ENCODE results near the gene HERC3. TPM values are rescaled to one million over a fixed set of nuclear protein-coding genes. Genes with fewer than 3 reads are reported as not detected.

The HERC3 gene
- total RNA-seq, 1 donor: 21.3 TPM

DNA sequence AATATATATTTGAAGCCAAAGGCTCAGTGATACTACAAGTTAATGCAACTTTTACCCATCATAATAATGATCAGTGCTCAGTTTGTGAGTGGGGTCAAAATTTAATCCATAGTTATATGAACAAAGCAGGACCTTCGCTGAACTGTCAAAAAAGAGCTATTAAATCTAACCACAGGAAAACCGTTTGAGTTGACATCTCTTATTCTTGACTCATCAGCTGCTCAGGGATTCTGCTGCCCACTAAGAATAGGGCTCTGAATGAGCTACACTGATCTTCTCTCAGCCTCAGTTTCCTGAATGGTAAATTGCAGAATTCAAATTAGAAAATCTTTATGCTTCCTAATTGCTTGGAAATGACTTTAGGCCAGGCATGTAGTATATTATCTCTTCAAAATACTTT is 150.3 kb downstream of the HERC3 start:
- no peak for DNase-seq (ENCODE audit: low read depth in 2 of 3, low spot score in 2 of 3)

DNA sequence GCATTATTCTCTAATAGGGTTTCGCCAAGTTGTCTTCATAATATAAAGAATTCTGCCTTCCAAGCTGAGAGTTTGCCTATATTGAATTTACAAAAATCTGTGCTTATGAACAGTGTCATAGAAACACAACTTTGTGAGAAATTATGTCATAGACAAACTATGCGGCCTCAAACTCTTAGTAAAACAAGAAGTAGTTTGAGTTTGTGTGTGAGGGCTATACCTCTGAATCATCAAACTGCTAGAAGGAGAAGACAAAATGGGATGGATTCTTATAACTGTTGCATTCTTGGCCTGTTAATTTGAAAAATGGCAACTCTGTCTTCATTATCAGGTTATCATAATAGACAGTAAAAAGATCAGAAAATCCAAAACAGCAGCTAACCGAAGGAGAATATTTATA is 151.4 kb downstream of the HERC3 start:
- no peak for DNase-seq (ENCODE audit: low read depth in 2 of 3, low spot score in 2 of 3)

DNA sequence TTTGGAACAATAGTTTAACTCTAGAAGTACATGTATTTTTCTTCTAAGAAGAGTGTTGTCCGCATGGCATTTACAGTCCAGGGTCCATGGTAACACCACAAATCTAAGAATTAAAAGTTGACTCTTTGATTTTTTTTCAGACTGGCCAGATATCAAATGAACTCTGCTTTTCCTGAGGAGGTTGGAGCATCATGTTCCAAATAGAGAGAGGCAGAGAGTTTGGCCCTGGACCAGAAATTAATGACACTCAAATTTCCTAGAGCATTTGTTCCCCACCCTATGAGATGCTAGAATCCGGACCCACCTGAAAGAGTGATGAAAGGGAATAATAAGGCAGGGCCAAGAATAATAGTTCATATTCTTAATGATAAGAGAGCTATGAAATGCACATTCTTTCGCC is 152.3 kb downstream of the HERC3 start:
- no peak for DNase-seq (ENCODE audit: low read depth in 2 of 3, low spot score in 2 of 3)

DNA sequence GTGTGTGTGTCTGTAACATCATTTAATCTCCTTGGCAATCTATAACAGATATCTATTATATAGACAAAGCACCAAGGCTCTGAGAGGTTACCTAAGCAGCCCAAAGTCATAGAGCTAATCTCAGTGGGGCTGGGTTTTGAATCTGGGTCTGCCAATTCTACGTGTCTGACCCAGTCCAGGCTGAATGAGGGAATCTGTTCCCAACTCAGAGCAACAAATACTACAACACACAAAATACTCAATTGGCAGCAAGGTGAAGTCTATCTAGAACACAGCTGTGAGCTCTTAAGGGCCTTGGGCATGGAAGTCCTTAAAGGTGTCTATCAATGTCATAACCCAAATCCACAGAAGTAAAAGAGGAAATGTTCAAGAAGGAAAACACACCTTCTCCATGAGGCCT is 152.9 kb downstream of the HERC3 start:
- no peak for DNase-seq (ENCODE audit: low read depth in 2 of 3, low spot score in 2 of 3)

DNA sequence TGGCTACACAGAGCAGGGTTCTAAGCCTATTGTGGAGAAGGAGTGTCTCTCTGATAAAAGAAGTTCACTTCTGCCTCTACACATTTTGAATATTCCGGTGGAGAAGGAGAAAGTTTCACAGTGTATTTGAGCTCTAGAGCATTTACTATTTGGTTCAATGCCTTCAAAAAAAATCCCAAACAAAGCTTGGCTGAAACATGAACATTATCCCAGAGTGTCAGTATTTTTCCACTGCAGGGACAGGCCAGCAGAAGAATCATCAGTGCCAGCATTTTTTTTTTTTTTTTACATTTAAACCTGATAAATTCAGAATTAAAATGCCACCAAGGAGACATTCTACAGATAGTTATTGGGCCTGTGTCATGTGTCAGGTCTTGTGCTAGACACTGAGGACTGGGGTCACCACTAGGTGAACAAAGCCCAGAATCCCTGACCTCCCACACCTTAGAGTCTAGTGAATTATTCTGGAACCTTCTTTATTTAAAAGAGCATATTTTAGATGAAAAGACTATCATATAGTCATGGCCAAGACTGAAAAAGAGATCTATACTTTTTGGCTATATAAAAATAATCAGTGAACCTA is 153.4 kb downstream of the HERC3 start:
- DNase-seq (ENCODE audit: low read depth in 2 of 3, low spot score in 2 of 3): no peak

DNA sequence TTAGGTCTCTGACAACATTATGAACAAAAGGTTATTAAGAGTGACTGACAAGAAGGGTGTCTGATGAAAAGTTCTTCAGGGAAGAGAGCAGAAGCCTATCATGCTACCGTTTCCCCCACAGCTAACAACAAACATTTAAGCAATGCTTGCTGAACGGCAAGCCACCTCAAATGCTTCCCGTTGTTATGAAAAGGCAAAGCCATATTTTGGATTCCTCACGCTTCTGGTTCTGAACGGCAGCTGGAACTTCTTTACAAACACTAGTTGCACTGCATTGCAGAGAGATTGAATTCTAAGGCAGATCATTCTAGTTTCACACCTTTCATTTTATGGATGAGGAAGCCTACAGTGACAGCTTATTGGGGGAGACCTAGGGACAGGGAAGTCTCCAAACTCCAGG is 153.9 kb downstream of the HERC3 start:
- DNase-seq (ENCODE audit: low read depth in 2 of 3, low spot score in 2 of 3): no peak

DNA sequence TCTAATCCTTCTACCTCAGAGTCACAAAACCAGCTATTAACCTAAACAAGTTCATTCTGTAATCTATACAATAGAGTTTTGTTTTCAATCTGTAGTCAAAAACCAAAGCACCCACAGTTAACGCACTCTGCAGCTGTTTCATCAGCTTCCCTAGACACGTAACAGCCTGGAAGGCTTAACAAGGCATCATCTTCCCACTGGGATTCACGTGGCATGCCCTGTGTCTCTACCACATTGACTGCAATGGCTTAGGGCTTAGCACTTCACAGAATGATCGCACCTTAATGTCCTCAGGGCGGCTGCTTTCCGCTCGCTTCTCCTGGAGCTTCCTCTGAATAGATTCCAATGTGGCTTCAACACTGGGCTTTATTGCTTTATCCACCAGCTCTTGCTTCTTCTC is 155.1 kb downstream of the HERC3 start:
- no peak for DNase-seq (ENCODE audit: low read depth in 2 of 3, low spot score in 2 of 3)

DNA sequence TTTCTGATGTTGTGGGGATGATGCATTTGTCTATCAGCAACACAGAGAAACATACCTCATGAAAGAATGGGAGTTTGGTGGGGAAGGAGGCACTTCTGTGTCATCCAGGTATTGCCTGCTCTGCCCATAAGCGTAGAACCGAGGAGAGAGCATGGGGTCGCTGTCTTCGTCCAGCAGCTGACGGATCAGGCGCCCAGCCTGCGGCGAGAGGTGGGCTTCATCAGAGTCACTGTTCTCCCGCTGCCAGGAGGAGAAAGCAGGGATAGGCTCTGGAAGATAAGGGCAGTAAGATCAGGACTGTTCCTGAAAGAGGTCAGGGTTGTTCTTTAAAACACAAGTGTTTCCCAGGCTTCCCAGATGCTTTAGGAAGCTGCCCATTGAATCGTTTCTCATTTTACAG is 158.1 kb downstream of the HERC3 start:
- no peak for DNase-seq (ENCODE audit: low read depth in 2 of 3, low spot score in 2 of 3)

DNA sequence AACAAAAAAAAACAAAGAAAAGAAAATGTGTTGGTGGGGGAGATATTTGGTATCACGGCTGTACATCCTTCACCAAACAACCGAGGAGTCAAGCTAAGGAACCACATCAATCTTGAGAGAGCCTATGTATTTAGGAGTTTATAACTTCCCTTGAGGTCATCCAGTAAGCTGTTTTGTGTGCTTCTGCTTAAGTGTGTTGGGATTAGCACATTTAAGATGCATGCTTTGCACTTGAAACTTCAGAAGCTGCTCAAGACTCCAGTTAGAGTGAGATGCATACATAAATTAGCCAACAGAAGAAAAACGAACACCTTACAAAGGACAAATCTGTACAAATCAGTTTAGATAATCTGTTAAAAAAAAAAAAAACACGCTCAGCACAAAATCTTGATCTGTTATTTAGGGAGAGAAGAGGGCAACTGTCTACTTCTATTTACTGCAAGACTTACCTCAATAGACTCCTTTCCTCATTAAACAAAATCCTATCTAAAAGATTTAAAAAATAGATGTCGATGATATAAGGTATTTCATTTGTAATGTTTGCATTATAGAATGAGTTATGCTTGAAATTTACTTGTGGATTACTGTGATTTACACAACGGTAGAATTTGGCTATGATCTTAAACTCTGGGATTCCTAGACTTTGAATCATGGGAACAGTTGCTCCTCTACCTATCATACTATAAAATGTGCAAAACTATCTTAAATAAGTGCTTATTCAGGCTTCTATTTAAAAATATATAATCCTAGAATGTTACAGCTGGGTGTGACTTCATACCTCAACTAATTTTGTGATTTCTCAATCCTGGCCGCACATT is 159.2 kb downstream of the HERC3 start:
- no peak for DNase-seq (ENCODE audit: low read depth in 2 of 3, low spot score in 2 of 3)

DNA sequence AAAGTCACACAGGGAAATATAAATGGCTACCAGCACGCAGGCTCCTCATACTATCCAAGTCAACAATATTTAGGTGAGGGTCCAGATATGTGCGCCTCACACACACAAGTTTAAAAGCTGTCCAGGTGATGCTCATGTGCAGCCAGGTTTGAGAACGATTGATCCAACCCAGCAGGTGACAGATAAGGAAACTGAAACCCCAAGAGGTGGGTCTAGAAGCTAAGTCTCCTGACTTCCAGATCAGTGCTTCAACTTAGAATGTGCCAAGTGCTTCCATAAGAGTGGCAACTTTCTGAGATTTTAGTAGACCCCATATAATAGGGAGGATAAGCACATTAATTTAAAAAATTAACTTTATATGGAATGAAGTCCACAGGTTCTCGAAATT is 159.8 kb downstream of the HERC3 start:
- no peak for DNase-seq (ENCODE audit: low read depth in 2 of 3, low spot score in 2 of 3)

DNA sequence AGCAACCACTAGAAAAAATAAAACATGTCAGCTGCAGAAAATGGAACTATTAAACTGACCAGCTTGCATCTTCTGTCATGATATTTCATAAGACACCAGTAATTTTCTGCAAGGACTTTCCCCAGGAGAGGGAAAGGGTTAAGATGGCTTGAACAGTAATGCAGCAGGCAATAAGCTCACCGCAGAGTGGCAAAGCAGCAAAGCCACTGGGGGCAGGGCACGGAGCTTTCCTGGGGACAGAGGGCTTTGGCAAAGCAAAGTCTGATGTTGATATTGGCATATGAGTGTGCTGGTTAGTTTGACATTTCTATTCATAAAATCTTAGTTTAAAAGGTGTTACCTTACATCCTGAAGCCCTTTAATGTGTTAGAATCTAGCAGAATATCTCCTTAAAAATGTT is 160.5 kb downstream of the HERC3 start:
- no peak for DNase-seq (ENCODE audit: low read depth in 2 of 3, low spot score in 2 of 3)

DNA sequence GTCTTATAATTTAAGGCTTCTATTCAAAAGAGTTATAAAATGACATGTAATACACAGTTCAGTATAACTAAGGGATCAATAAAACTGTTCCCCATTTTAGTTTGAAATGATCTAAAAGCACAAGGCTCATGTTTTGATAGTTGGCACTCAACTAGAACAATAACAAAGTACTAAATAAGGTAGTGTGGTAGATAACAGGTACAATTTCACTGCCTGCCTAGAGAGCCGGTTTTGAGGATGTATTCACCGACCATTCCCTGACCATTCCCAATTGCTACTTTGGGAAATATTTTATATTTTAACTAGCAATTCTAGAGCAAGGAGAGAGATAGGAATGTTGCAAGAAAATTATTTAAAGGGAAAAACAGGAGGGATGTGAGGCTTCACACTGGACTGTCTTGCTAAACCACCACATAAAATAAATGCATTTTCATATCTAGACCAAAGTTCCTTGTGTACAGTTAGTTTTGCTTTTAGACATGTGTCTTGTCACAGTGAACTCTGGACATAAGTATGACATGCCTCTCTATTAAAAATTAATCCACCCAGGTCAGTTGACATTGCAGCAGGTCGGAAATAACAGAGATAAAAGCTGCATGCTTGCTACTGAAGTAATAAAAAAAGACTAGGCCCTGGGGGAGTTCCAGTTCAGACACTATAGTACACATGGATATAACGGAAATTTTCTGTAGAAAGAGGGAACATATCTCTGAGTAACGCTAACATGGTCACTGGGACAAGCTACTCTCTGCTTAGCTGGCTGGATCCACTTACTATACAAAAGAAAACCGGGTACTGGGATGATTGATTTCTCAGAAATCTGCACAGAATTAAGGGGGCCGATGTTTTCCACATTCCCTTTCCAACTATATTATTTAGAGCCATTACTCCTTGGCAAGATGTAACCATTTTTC is 161.6 kb downstream of the HERC3 start:
- DNase-seq (ENCODE audit: low read depth in 2 of 3, low spot score in 2 of 3): no peak

DNA sequence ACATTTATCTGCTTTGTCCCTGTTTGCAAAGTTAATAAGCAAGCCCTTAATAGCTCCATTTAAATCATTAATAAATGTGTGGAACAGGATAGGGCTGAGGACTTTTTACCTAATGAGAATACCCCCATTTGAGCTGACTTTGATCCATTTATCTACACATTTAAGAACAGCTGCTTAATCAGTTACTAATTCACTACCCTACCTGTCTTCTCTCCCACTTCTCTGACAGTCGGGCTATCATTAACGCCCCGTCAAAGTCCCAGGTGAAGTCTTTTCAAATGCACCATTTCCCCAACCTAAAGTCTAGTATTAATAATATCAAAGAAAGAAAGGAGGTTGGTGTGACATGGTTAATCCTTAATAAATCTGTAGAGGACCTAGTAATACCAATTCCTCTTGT is 162.5 kb downstream of the HERC3 start:
- no peak for DNase-seq (ENCODE audit: low read depth in 2 of 3, low spot score in 2 of 3)

DNA sequence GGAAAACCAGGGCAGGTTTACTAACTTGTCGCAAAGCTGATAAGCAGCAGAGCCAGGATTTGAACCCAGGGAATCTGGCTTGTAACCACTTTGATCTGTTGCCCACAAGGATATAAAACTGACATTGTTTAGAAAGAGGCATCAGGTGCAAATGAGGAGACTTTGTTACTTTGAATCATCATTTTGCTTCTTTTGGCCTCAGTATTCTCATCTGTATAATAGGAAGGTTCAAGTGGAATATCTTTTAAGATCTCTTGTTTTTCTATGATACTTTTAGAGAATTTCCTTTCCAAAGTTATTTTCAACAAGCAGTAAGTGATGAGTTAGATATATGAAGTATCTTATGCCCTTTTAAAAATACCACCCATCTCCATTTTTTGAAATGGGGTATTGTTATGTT is 163.2 kb downstream of the HERC3 start:
- no peak for DNase-seq (ENCODE audit: low read depth in 2 of 3, low spot score in 2 of 3)

DNA sequence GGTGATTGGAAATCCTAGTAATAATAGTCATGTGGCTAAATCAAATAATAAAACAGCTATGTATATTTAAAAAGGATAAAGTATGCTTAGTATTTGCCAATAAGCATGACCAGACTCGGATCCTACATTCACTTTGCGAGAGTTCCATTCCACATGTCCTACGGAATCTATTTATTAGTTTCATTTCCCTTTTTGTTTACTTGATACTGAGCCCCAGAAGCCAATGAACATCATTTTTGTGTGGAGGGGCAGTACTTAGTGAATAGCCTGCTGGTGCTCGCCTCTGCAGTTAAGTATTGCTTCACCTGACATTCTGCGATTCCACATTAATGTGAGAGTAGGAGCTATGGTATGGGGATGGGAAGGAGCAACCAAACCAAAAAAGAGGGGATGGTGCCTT is 163.9 kb downstream of the HERC3 start:
- DNase-seq (ENCODE audit: low read depth in 2 of 3, low spot score in 2 of 3): no peak

DNA sequence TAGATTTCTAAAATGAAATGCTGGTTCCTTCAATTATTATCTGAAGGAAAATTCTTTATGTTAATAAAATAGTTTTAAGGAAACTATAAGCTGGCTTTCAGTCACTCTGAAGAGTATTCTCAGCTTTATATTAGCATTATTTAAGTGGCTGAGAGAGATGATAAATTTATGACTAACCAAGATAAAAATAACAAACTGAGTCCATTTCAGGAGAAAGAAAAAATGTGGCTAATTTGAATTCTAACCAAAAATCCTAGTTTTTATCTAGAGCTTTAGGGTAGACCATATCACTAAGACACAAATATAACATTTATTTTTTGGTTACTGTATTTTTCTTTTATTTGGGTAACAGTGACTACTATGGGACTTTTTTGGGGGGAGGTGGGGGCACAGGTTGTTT is 164.8 kb downstream of the HERC3 start:
- no peak for DNase-seq (ENCODE audit: low read depth in 2 of 3, low spot score in 2 of 3)

DNA sequence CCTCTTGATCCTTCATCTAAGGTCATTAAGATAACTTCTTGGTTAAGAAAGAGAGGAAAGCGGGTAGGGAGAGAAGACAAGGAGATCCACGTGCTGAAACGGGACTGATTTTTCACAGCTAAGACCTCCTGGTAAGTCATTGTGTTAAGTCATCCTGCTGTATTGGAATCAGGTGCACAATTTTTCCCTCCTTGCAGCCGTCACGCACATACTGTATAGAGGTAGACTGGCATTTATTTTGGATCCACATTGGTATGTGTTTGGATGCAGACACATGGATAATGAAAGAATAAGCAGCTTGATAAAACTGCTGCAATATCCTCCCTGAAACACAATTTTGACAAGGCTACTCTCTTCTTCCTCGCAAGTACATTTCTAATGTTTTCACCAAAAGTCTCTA is 165.5 kb downstream of the HERC3 start:
- no peak for DNase-seq (ENCODE audit: low read depth in 2 of 3, low spot score in 2 of 3)

Small RNAs within 50 kb of the gene (small RNA-seq; reads per million reads assigned to genes)
- gene RF02115: not detected
- gene RNU6-33P: 0.61 reads per million

Other genes with a start within 250 kb of the HERC3 start
- 21.0 TPM for gene HERC6, start 213.6 kb upstream of the HERC3 start, total RNA-seq
- gene HERC5, start 135.4 kb upstream of the HERC3 start, total RNA-seq: 6.5 TPM
- 65.7 TPM for gene PYURF, start 68.7 kb upstream of the HERC3 start, total RNA-seq
- gene NAP1L5, start 105.3 kb downstream of the HERC3 start, total RNA-seq: 3.5 TPM

Measured in hematopoietic multipotent progenitor cell (in vitro differentiated cells).